Nephron progenitor cell (in vitro differentiated cells): ENCODE measurements around the gene WDR17.
A peak's percentile ranks its signal among the peaks of the same experiment; 100 is the strongest.

Source experiments
- DNase-seq: peaks from one replicate; pipeline ENCODE4 v3.0.0; 2021
- H3K27ac Mint-ChIP-seq: 2 replicates; pipeline ENCODE4 v1.8.0; 2021; ENCODE audit warnings: mild to moderate bottlenecking, moderate library complexity, mixed read lengths
- H3K27me3 Mint-ChIP-seq: 2 replicates; pipeline ENCODE4 v1.8.0; 2021; ENCODE audit warnings: mild to moderate bottlenecking, low read depth, mixed read lengths; ENCODE audit not compliant: poor library complexity
- H3K36me3 Mint-ChIP-seq: 2 replicates; pipeline ENCODE4 v1.8.0; 2021; ENCODE audit warnings: low read depth, mixed read lengths
- H3K4me1 Mint-ChIP-seq: 2 replicates; pipeline ENCODE4 v1.8.0; 2021; ENCODE audit warnings: mixed read lengths
- H3K4me3 Mint-ChIP-seq: 2 replicates; pipeline ENCODE4 v1.8.0; 2021; ENCODE audit warnings: mild to moderate bottlenecking, moderate library complexity, mixed read lengths
- H3K9me3 Mint-ChIP-seq: 2 replicates; pipeline ENCODE4 v1.8.0; 2021; ENCODE audit warnings: mild to moderate bottlenecking, moderate library complexity, mixed read lengths
- TF ChIP-seq, protein P1 (sequence below): fragments of 200-600 bp; sonication (generic); IDR thresholded peaks from 2 replicates; pipeline ENCODE4 v1.5.0; 2021; ENCODE audit warnings: antibody characterized with exemption

WDR17 gene

DNA sequence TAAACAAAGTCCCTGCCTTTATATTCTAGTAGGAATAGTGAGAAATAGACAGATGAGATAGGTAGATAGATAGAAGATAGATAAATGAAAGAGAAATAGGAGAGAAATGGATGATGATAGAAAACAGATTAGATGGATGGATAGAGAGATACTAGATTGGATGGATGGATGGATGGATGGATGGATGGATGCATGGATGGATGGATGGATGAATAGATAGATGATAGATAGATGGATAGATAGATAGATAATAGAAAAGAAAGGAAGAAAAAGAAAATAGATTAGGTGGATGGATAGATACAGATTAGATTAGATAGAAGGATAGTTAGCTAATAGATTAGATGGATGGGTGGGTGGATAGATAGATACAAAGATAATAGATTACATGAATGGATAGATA is 33.2 kb upstream of the WDR17 start:
- DNase-seq: no peak
- H3K4me1 Mint-ChIP-seq: no peaks in the 10 kb centered on the region
- no peaks in the 10 kb centered on the region for H3K9me3 Mint-ChIP-seq
- H3K27me3 Mint-ChIP-seq: peaks cover 3% of the 10 kb centered on the region
- H3K27ac Mint-ChIP-seq: no peak overlapping the region
- H3K4me3 Mint-ChIP-seq: no peak overlapping the region
- H3K36me3 Mint-ChIP-seq: no peaks in the 10 kb centered on the region
- TF ChIP-seq, protein P1, sequence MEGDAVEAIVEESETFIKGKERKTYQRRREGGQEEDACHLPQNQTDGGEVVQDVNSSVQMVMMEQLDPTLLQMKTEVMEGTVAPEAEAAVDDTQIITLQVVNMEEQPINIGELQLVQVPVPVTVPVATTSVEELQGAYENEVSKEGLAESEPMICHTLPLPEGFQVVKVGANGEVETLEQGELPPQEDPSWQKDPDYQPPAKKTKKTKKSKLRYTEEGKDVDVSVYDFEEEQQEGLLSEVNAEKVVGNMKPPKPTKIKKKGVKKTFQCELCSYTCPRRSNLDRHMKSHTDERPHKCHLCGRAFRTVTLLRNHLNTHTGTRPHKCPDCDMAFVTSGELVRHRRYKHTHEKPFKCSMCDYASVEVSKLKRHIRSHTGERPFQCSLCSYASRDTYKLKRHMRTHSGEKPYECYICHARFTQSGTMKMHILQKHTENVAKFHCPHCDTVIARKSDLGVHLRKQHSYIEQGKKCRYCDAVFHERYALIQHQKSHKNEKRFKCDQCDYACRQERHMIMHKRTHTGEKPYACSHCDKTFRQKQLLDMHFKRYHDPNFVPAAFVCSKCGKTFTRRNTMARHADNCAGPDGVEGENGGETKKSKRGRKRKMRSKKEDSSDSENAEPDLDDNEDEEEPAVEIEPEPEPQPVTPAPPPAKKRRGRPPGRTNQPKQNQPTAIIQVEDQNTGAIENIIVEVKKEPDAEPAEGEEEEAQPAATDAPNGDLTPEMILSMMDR: no peak

DNA sequence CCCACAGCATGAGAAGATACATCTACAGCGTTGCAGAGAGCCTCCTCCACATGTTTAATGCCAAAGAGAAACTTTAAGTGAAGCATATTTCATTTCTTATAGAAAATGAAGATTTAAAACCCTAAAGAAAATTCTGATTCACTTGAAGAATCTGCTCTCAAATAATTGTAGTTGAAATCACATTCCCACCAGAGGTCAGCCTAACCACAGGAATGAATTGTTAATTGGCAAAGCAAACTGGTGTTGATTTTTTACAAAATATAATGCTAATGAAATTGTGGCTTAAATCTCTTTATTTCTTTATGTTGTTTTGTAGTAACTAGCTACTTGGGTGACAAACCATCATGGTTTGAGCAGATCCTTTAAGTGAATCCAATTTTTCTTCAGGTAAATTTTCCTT is 31.1 kb upstream of the WDR17 start:
- Mint-ChIP-seq H3K36me3 (no peaks in the 10 kb centered on the region), H3K9me3 (peaks cover 12% of the 10 kb centered on the region), H3K4me3 (no peak overlapping the region), H3K27ac (no peak overlapping the region), H3K27me3 (peaks cover 3% of the 10 kb centered on the region), H3K4me1 (no peaks in the 10 kb centered on the region)
- peak; percentile 8 for DNase-seq
- TF ChIP-seq, protein P1: peak; percentile 39

- no peaks in the 10 kb centered on the region for H3K36me3 Mint-ChIP-seq
- TF ChIP-seq, protein P1: no peak
- no peaks in the 10 kb centered on the region for H3K4me1 Mint-ChIP-seq
- H3K4me3 Mint-ChIP-seq: no peak overlapping the region
- peaks cover 3% of the 10 kb centered on the region for H3K27me3 Mint-ChIP-seq
- DNase-seq: no peak
- peaks cover 16% of the 10 kb centered on the region for H3K9me3 Mint-ChIP-seq
- H3K27ac Mint-ChIP-seq: no peak overlapping the region
Observed at GRCh38 chr4:176034936-176035335, 30.7 kb upstream of the WDR17 start.

DNA sequence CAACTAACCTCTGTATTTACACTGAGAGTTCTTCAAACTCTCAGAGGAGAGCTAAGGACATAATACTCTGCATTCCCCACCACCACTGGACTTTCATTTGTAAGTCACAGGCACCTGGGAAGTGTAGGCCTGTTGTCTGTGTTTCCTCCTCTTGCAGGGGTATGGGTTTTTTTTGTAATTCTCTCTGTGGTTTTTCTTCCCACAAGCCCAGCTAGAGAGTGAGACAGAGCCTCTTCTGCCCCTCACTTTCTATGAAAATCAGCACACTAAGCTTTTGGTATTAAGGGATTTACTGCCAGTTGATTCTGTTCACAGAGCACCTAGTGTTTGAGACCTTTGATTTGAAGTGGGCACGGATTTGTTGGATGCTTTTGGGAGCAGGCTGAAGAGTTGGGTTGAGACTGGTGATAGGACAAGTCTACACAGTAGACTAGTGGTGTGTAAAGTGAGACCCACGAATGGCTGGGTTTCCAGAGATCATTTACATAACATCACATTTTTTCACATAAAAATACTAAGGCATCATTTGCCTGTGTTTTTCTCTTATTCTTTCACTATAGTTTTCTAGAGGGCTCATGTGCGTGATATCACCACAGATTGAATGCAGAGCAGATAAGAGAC is 28.9 kb upstream of the WDR17 start:
- H3K4me3 Mint-ChIP-seq: no peak overlapping the region
- H3K36me3 Mint-ChIP-seq: no peaks in the 10 kb centered on the region

DNA sequence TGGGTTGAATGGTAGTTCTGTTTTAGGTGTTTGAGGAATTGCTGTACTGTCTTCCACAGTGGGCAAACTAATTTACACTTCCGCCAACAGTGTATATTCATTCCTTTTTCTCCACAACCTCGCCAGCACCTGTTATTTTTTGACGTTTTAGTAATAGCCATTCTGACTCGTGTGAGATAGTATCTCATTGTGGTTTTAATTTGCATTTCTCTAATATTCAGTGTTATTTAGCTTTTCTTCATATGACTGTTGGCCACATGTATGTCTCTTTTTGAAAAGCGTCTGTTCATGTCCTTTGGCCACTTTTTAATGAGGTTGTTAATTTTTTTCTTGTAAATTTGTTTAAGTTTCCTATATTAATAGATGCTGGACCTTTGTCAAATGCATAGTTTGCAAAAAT is 26.9 kb upstream of the WDR17 start:
- Mint-ChIP-seq H3K27me3 (peaks cover 3% of the 10 kb centered on the region), H3K27ac (no peak overlapping the region), H3K4me3 (no peak overlapping the region), H3K36me3 (no peaks in the 10 kb centered on the region), H3K9me3 (peaks cover 26% of the 10 kb centered on the region), H3K4me1 (no peaks in the 10 kb centered on the region)
- TF ChIP-seq, protein P1: no peak
- DNase-seq: no peak

More for the DNA sequence above, 28.9 kb upstream of the WDR17 start:
- no peak for DNase-seq
- no peak overlapping the region for H3K27ac Mint-ChIP-seq
- peaks cover 26% of the 10 kb centered on the region for H3K9me3 Mint-ChIP-seq
- no peaks in the 10 kb centered on the region for H3K4me1 Mint-ChIP-seq
- TF ChIP-seq, protein P1: no peak
- peaks cover 3% of the 10 kb centered on the region for H3K27me3 Mint-ChIP-seq

DNA sequence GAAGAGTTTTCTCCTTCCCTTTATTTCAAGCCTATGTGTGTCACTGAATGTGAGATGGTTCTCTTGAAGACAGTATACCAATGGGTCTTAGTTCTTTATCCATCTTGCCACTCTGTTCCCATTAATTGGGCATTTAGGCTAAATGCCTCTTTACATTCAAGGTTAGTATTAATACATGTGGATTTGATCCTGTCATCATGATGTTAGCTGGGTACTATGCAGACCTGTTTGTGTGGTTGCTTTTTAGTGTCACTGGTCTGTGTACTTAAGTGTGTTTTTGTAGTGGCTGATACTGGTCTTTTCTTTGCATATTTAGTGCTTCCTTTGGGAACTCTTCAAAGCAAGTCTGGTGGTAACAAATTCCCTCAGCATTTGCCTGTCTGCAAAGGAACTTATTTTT is 23.4 kb upstream of the WDR17 start:
- H3K27me3 Mint-ChIP-seq: peaks cover 3% of the 10 kb centered on the region
- TF ChIP-seq, protein P1: no peak
- H3K9me3 Mint-ChIP-seq: peaks cover 26% of the 10 kb centered on the region
- no peaks in the 10 kb centered on the region for H3K4me1 Mint-ChIP-seq
- DNase-seq: no peak
- no peaks in the 10 kb centered on the region for H3K36me3 Mint-ChIP-seq
- no peak overlapping the region for H3K27ac Mint-ChIP-seq
- no peak overlapping the region for H3K4me3 Mint-ChIP-seq
